Body of pancreas (tissue), 4 donors: ENCODE measurements around the gene SORCS1.

Experiments used
- CTCF ChIP-seq, 7 experiments: fragments of 450-650 bp in 4 of 7; fragments of 200-600 bp in 3 of 7; sonication (generic) in 3 of 7; IDR thresholded peaks; one replicate each; pipeline ENCODE4 v1.5.1; 2016 to 2019; ENCODE audit warnings: antibody characterized with exemption in 7 of 7
- POLR2A ChIP-seq, 3 donors: fragments of 450-650 bp; IDR thresholded peaks; one replicate each; pipeline ENCODE4 v1.6.1; 2016; ENCODE audit warnings: antibody characterized with exemption in 3 of 3, mild to moderate bottlenecking in 2 of 3

GRCh38 chr10:106557951-106558733, 606.4 kb downstream of the SORCS1 start:
- TF ChIP-seq CTCF (IDR thresholded peaks at IDR 0.05): no peak
- no peak for TF ChIP-seq POLR2A (IDR thresholded peaks at IDR 0.05)
